Stomach (tissue), 4 donors: ENCODE data around the gene DRAXIN.

Experiments
- EP300 ChIP-seq: sonication (generic); formaldehyde crosslinking; IDR thresholded peaks from one replicate; pipeline ENCODE4 v1.6.1; 2017; ENCODE audit warnings: antibody characterized with exemption
- POLR2A ChIP-seq, 4 donors: fragments of 450-650 bp; IDR thresholded peaks; one replicate each; pipeline ENCODE4 v1.6.1; 2016; ENCODE audit warnings: antibody characterized with exemption in 4 of 4, control low read depth in 2 of 4, mild to moderate bottlenecking in 1 of 4, moderate library complexity in 1 of 4
- POLR2AphosphoS5 ChIP-seq, 3 donors: sonication (generic); formaldehyde crosslinking; IDR thresholded peaks; one replicate each; pipeline ENCODE4 v1.6.1; 2016; ENCODE audit warnings: antibody characterized with exemption in 3 of 3
- TF ChIP-seq, protein P1 (sequence below), 7 experiments: fragments of 450-650 bp in 4 of 7; fragments of 200-600 bp in 3 of 7; sonication (generic) in 3 of 7; IDR thresholded peaks; one replicate each; pipeline ENCODE4 v1.5.1; 2016 to 2019; ENCODE audit warnings: antibody characterized with exemption in 7 of 7, control low read depth in 2 of 7, mild to moderate bottlenecking in 1 of 7

DNA sequence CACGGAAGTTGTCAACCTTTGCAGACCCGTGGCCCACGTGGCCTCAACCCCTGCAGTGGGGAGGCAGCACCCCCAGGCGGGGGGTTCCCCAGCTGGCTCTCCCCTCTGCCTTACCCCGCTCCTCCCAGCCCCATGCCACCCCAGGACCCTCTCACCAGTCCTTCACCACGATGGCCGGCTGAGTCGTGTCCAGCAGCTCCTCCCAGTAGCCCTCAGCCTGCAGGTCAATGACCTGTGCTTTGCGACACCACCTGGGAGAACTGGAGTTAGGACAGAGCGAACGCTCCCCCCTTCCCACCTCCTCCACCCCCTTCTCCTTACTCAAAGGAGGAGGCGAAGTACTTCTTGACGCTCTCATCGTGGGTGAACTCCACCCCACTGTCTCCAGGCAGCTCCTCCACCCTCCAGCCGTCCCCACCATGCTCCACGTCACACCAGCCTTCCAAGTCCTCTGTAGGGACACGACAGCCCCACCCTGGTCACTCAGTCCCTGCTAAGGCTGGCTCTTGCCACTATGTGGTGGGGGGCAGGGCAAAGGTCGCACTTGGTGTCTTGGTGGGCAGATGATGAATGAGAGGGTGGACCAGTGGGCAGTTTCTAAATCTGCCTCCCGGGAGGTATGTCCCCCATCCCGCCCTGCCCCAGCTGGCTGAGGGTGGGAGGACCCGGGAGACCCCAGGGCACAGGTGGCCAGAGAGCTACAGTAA, 41.7 kb upstream of the DRAXIN start:
- TF ChIP-seq, protein P1, sequence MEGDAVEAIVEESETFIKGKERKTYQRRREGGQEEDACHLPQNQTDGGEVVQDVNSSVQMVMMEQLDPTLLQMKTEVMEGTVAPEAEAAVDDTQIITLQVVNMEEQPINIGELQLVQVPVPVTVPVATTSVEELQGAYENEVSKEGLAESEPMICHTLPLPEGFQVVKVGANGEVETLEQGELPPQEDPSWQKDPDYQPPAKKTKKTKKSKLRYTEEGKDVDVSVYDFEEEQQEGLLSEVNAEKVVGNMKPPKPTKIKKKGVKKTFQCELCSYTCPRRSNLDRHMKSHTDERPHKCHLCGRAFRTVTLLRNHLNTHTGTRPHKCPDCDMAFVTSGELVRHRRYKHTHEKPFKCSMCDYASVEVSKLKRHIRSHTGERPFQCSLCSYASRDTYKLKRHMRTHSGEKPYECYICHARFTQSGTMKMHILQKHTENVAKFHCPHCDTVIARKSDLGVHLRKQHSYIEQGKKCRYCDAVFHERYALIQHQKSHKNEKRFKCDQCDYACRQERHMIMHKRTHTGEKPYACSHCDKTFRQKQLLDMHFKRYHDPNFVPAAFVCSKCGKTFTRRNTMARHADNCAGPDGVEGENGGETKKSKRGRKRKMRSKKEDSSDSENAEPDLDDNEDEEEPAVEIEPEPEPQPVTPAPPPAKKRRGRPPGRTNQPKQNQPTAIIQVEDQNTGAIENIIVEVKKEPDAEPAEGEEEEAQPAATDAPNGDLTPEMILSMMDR (IDR thresholded peaks at IDR 0.05), result no peak
- TF ChIP-seq POLR2AphosphoS5 (IDR thresholded peaks at IDR 0.05) (no peak), POLR2A (IDR thresholded peaks at IDR 0.05) (no peak), EP300 (no peak)
